Measurements from ENCODE around the gene ZNF346. TPM values are rescaled to one million over a fixed set of nuclear protein-coding genes. Genes with fewer than 3 reads are reported as not detected.

ZNF346 gene
- total RNA-seq, 1 experiment from 2014 or later: 9.0 TPM

DNA sequence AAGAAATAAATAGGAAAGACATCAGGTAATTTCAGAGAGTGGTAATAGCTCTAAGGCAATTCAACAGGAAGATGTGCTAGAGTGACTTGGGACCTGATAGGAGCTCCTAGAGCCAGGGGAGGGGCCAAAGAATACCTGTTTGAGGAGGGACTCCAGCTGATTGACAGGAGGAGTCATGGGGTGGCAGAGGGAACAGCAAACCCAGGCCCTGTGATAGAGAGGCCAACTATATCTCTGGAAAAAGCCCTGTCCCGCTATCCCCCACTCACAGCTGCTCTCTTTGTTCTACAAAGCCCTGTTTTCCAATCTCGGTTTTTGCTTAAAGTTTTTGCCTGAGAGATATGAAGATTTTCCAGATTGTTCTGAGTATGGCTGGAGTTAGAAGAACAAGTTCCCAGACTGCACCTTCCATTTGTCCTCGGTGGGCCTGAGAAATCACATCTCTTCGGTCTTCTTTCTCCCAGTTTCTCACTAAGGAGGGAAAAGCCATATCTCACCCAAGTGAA is 102.0 kb downstream of the ZNF346 start:
- no peak for DNase-seq (ENCODE audit: low read depth, low spot score)
- in situ Hi-C loops (cut with HindIII; ENCODE audit: low pct_unique_long_range_greater_than_20kb, low sequenced_read_pairs): no loop called here

DNA sequence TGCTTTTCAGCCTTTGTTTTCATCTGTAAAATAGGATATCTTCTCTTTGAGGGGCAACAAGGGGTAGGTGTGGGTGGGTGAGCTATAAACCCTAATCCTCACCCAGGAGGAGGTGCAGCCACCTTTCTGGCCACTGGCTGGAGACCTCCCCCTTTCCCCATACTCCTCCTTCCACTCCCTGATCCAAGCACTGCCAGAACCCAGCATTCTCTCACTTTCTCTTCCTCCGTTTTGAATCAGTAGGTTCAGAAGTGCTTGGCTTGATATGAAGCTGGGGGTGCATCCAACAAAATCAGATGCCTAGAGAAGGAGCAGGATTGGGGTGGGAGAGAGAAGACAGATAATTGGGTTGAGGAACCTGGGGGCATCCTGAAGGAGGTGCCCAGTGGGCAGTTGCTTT is 104.3 kb downstream of the ZNF346 start:
- DNase-seq (ENCODE audit: low read depth, low spot score): no peak
- in situ Hi-C loops (cut with HindIII; ENCODE audit: low pct_unique_long_range_greater_than_20kb, low sequenced_read_pairs): no loop called here

DNA sequence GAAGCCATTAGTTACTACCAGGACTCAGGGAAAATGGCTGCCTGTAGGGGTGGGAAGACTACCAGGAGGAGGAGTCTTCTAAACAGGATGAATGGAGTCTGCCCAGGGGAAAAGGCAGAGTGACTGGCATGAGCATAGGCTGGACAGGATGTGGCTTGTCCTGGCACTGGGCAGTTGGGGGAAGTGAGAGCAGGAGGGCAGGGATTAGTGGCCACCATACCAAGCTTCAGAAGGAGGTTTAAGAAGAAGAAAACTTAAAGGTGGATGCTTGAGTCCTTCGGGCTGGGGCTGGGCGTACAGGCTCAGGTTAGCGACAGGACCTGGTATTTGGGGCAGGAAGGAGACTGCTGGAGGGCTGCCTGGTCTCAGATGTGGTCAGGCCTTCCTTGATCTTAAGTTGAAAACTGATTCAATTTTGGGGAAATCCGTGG is 106.1 kb downstream of the ZNF346 start:
- DNase-seq (ENCODE audit: low read depth, low spot score): peak; percentile 43
- in situ Hi-C loops (cut with HindIII; ENCODE audit: low pct_unique_long_range_greater_than_20kb, low sequenced_read_pairs): no loop called here

GRCh38 chr5:177130211-177131018 is 107.9 kb downstream of the ZNF346 start:
- in situ Hi-C loops (cut with HindIII; ENCODE audit: low pct_unique_long_range_greater_than_20kb, low sequenced_read_pairs): no loop called here
- DNase-seq (ENCODE audit: low read depth, low spot score): no peak

Other genes with a start within 250 kb of the ZNF346 start
- 0.08 TPM in 1 of 2 replicates, not detected in the other for gene UNC5A, start 212.1 kb upstream of the ZNF346 start, total RNA-seq (2014; rRNA removed; shearing (Covaris generic))
- gene HK3, start 123.3 kb upstream of the ZNF346 start, total RNA-seq (2014; rRNA removed; shearing (Covaris generic)): not detected in 2 replicates
- gene UIMC1, start 15.9 kb upstream of the ZNF346 start, total RNA-seq (2014; rRNA removed; shearing (Covaris generic)): 14.3 and 14.9 TPM in 2 replicates
- 15.2 and 16.6 TPM in 2 replicates for gene FGFR4, start 64.2 kb downstream of the ZNF346 start, total RNA-seq (2014; rRNA removed; shearing (Covaris generic))
- 21.9 and 23.5 TPM in 2 replicates for gene NSD1, start 111.1 kb downstream of the ZNF346 start, total RNA-seq (2014; rRNA removed; shearing (Covaris generic))

Measured in SK-MEL-5 (cell line).